Midbrain (tissue), 1 donor: ENCODE data around the gene HLA-DMB.
A peak's percentile ranks its signal among the peaks of the same experiment; 100 is the strongest.

Experiments
- DNase-seq: peaks from one replicate; lab custom pipeline; 2025; lab: John Stamatoyannopoulos, UW

HLA-DMB gene

DNA sequence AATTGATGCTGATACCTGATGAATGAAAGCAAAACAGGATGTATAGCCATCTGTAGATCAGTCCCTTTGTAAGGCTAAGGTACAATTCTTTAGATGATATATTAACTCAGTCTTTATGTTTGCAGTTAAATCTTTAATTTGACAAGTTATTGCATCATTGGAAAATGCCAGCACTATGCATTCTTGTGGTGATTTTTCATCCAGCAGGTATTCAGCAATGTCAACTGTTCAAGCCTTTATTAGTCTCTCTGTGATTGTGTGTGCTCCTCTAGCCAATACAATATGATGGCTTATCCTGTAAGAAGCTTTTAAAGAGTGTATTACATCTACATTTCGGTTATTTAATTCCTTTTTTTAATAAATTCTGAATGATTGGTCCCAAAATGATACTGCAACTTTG lies 34.3 kb downstream of the HLA-DMB start:
- no peak for DNase-seq

- DNase-seq, result no peak
These were observed 35.8 kb downstream of the HLA-DMB start for GRCh38 chr6:32905078-32905477.

- no peak for DNase-seq
These were observed 36.9 kb downstream of the HLA-DMB start for GRCh38 chr6:32903952-32904351.

- no peak for DNase-seq
These were observed 45.9 kb downstream of the HLA-DMB start for GRCh38 chr6:32895006-32895345.

GRCh38 chr6:32894085-32895005 lies 46.5 kb downstream of the HLA-DMB start:
- DNase-seq, result peak; percentile 95

- DNase-seq, result no peak
These were observed 50.0 kb downstream of the HLA-DMB start for GRCh38 chr6:32890831-32891230.

DNA sequence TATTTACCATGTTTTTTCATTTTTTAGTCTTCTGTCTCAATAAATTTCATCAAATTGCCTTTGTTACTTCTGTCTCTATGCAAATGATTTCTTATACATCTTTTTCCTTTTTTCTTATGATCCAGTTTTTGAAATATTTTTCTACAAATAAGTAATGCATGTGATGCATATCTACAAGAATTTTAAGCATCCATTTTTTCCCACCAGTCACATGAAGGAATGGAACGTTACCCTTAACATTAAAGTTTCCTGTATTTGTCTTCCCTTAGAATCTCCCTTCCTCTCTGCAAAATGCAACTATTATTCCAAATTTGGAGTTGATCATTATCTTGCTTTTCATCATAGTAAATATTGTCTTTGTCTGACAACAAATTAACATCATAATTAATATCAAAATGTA lies 51.3 kb downstream of the HLA-DMB start:
- no peak for DNase-seq

DNA sequence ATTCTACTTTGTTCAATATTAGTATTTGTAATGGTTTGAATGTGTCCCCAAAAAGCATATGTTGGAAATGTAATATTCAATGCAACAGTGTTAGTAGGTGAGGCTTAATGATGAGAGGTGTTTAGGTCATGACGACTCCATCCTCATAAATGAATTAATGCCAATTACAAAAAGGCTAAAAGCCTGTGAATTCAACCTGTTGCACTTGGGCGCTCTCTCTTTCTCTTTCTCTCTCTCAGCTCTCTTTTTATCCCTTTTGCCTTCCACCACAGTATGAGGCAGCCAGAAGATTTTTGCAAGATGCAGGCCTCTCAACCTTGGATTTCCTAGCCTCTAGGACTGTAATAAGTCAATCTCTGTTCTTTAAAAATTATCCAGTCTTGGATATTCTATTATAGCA lies 52.3 kb downstream of the HLA-DMB start:
- DNase-seq, result no peak

- no peak for DNase-seq
These were observed 53.2 kb downstream of the HLA-DMB start for GRCh38 chr6:32887616-32888015.

GRCh38 chr6:32886681-32887383 lies 54.0 kb downstream of the HLA-DMB start:
- DNase-seq, result no peak

DNA sequence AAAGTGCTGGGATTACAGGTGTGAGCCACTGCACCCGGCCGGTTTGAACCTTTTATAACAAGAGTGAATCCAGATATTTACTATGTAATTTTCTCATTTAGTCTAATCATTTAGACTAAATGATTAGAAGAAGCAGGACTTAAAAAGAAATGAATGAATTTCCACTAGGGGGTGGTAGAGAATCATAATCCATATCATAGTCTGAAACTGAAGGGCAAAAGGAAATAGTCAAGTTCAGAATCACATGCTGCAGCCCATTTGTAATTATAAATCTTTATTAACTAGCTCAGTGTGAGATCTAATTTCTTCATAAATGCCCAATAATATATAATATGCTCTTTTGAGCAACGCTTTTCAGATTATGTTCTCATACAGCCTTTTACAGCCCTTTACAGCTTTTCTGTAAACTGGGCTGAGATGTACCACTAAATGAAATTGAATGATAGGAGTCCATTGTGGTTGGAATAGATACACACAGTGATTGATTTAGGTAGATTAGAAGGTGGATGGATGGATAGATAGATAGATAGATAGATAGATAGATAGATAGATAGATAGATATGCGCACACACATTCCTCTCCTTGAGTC lies 55.0 kb downstream of the HLA-DMB start:
- peak; percentile 81 for DNase-seq
